GM19351 (cell line): Measurements from ENCODE around the gene AKT1.
"Not testable (repeated sequence)": the region's sequence is repeated elsewhere in the genome, so short reads cannot be mapped to it uniquely, and the experiment has no call there.

Experiments used
- ATAC-seq: cut with Tn5 transposase; IDR thresholded peaks from one replicate; pipeline ENCODE4 v1.9.1; 2021; ENCODE audit warnings: mild to moderate bottlenecking, moderate library complexity; ENCODE audit not compliant: unreplicated experiment

Gene AKT1

DNA sequence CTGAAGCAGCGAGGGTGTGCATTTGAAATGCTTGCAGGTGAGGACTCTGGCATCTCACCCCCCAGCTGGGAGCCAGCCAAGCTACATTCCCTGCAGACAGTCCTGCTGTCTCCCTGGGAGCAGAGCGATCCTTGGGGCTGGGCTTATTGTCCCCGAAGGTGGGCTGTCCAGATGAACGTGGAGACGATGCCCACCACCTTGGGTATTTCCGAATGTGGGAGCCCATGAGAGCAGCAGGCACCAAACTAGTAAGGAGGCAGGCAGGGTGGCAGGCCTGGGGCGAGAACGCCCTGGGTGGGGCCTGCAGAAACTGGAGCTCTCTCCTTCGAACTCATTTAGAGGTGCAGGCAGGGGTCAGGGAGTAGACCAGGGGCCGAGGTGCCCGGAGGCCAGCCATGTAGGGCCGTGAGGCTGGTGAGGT, 23.8 kb upstream of the AKT1 start:
- no peak for ATAC-seq

DNA sequence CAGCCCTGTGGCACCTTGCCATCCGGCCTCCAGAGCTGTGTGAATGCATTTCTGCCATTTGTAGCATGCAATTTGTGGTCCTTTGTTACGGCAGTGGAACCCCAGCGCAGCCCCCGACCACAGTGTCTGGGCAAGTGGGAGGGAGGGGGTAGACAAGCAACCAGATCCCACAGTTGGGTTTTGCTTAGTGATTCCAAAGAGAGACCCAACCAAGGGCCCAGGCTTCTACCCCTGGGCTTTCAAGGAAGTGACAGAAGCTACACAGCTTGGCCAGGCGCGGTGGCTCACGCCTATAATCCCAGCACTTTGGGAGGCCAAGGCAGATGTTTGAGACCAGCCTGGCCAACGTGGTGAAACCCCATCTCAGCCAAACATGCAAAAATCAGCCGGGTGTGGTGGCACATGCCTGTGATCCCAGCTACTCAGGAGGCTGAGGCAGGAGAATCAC, 23.2 kb upstream of the AKT1 start:
- no peak for ATAC-seq

DNA sequence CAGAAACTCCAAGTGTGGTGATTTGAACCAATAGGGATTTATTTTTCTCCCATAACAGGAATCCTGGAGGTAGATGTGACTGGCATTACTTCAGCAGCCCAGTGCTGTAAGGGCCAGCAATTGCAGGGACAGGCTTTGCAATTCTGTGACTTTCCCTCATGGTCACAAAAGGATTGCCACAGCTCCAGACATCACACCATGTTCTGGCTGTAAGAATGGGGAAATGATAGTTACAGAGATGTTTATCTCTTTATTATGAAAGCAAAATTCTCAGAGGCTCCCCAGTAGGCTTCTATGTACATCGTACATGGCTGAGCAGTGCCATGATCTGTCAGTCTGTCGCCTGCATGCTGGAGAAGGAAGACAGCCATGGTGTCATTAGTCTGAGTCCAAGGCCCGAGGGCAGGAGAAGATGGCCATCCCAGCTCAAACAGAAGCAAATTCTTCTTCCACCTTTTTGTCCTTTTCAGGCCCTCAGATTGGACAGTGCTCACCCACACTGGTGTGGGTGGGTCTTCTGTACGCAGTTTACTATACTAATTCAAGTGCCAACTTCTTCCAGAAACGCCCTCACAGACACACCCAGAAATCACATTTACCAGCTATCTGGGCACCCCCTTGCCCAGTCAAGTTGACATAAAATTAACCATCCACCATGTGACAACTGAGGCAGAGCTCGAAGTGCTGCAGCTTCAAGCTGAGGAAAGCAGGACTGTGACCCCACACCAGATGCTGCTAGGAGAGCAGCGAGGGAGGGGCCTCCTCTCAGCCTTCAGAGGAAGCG, 22.6 kb upstream of the AKT1 start:
- no peak for ATAC-seq

DNA sequence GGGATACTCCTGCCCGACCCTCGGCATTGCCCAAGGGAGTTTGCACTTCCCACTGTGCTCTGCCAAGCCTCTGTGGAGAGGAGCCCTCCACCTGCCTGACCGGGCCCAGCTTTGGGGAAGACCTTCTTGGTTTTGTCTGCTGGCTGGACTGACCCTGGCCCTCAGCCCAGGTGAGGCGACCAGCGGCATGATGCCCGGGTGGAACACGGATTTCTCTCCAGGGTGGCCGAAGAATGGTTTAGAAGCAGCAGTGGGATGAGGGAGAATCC, 21.0 kb upstream of the AKT1 start:
- no peak for ATAC-seq

DNA sequence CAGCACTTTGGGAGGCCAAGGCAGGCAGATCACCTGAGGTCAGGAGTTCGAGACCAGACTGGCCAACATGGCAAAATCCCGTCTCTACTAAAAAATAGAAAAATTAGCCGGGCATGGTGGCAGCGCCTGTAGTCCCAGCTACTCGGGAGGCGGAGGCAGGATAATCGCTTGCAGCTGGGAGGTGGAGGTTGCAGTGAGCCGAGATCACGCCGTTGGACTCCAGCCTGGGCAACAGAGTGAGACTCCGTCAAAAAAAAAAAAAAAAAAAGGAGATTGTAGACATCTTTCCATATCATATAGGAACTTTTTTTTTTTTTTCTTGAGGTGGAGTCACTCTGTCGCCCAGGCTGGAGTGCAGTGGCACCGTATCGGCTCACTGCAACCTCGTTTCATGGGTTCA, 19.2 kb upstream of the AKT1 start:
- not testable (repeated sequence) for ATAC-seq

DNA sequence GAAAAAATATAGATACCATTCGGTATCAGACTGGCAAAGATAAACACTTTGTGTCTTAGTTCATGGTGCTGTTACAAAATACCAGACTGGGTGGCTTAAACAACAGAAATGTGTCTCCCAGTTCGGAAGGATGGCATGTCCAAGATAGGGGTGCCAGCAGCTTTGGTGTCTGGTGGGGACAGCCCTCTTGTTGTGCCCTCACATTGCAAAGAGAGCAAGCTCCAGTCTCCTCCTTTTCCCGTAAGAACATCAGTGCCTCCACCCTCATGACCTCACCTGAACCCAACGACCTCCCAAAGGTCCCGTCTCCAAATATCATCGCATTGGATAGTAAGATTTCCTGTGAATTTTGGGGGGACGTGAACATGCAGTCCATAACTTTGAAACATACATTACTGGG, 17.7 kb upstream of the AKT1 start:
- ATAC-seq = no peak

GRCh38 chr14:104810316-104810715, 14.8 kb upstream of the AKT1 start:
- ATAC-seq = no peak

DNA sequence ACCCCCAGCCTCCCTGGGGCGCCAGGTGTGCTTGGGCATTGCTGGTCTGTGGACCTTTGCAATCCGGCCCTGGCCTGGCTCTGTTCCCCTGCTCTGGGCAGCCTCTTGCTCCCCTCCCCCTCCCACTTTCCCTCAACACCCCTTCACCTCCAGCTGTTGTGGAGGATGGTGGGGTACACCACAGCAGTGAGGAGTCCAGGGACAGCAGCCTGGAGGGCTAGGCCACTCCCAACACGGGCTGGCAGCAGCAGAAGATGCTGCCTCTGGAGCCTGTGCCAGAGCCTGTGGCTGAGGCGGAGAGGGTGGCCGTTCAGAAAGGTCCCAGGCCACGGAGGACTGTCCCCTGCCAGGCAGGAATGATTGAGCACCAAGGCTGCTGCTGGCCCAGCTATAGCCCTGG, 12.9 kb upstream of the AKT1 start:
- no peak for ATAC-seq

DNA sequence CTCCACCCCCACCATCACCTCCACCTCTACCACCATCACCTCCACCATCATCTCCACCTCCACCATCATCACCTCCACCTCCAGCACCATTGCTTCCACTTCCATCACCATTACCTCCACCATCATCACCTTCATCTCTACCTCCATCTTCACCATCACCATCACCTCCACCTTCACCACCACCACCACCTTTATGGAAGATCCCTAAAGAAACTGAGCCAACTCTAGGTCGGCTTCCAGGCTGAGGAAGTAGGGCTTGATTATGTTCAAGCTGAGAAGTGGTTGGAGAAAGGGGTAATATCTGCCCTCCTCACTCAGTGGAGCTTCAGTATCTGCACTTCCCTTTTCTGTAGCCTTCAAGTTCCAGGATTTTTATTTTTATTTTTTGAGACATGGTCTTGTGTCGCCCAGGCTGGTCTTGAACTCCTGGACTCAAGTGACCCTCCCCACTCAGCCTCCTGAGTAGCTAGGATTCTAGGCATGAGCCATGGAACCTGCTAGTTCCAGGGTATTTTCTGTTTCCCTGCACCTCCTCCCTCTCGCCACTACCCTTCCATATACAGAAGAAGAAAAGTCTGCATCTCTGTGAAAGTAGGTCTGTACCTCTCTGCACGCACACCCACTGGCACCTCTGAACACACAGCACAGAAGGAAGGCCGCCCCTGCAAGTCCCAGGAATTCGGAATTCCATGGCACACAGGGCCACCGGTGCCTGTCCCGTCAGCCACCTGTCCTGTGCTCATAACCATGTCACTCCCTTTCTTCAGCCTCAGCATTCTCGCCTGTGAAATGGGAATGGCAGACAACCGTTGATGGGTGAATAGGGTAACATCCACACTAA, 11.3 kb upstream of the AKT1 start:
- ATAC-seq = no peak

DNA sequence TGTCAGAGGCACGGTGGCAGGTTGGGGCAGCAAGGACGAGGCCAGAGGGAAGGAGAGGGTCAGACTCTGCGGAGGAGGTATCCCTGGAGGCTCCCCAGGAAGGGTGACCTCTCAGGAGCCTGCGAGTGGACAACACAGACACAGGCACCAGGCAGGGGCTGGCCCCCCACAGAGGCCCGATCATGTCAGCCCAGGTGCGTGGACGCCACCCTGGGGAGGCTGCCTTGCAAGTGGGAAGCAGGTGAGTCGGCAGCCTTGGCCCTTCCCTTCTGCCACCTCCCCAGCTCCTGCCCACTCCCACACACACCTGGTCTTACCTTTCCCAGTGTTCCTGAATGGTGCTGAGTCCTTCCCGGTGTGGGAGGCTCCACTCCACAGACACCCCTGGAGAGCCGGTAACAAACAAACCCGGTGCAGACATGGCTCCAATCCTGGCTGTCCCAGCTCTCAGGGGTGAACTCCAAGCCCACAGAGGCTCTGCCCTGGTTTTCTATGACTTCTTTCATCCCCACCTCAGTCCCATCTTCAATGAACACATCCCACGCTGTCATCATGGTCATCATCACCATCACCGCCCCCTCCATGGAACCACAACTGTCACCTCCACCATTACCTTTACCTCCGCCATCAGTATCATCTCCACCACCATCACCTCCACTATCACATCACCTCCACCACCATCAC, 10.5 kb upstream of the AKT1 start:
- ATAC-seq = no peak

DNA sequence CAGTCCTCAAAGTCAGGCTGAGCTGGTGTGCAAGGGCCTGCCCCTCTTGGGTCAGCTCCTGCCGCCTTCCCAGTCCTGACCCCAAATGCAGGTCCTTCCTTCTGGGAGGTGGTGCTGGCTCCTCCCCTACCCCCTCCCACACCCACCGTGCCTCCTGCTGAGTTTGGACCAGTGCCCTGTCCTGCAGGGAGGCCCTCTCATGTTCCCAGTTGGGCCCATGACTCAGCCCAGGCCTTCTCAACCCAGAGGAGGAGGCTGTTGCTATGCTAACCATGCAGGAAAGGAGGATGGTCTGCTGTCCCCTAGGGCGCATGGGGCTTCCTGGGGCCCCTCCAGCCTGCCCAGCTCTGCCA, 9.8 kb upstream of the AKT1 start:
- no peak for ATAC-seq

- no peak for ATAC-seq
Measured at GRCh38 chr14:104804481-104805325, 9.2 kb upstream of the AKT1 start.

GRCh38 chr14:104803912-104804410, 8.4 kb upstream of the AKT1 start:
- no peak for ATAC-seq

DNA sequence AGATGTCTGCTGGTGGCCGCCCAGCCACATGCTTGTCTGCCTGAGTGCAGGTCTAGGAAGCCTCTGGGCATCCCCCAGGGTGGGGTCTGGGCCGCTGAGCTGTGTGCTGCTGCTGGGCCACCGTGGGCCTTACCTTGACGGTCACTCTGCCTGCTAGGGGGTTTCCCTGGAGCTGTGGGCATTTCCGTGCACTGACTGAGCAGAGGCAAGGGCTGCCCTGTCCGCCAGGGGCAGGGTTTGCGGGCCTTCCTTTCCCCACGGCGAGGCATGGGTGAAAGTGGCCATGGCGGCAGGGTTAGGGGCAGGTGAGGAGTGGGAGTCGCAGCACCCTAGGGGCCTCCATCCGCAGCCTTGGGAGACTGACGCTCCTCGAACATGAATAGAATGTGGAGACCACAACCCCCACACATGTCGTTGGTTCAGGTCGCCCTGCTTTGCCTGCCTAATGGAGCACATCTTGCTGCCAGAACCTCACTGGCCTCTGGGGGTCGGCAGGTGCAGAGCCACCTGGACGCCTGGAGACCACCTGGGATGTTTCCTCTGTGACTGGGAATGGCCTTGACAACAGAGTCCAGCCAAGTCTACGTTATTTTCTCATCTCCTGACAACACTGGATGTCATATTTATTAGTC, 7.8 kb upstream of the AKT1 start:
- ATAC-seq = no peak

- ATAC-seq = no peak
Measured at GRCh38 chr14:104802394-104803184, 7.0 kb upstream of the AKT1 start.

GRCh38 chr14:104801520-104802393, 6.2 kb upstream of the AKT1 start:
- no peak for ATAC-seq

DNA sequence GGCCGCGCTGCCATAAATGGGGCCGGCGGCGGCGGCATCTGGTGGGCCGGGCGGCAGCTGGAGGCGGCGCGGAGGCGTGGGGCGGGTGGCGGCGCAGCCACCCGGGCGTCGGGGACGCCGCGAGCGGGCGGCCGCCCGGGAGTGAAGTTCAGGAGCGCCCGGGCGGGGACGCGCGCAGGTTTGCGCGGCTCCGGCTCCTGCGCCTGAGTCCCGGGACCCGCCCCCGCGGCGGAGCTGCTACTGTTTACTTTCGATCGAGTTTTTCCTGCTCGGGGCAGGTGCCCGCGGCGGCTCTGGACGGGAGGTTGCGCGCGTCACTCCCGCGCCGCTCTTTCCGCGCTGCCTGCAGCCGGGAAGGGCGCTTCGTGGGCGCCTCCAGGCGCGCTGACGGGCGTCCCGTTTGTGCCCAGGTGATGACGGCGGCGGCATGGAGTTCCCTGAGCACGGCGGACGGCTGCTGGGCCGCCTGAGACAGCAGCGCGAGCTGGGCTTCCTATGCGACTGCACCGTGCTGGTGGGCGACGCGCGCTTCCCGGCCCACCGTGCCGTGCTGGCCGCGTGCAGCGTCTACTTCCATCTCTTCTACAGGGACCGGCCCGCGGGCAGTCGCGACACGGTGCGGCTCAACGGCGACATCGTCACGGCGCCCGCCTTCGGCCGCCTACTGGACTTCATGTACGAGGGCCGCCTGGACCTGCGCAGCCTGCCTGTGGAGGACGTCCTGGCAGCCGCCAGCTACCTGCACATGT, 5.4 kb upstream of the AKT1 start, which contains the start of gene ZBTB42:
TSS of gene ZBTB42 (plus strand) at position 331 of the 749 bp plus-strand sequence. CDS start at position 428, 97 bp downstream.
- peak; percentile 37 for ATAC-seq
